H9 (cell line): ENCODE measurements around the gene PPP2R1A. TPM values are rescaled to one million over a fixed set of nuclear protein-coding genes. Genes with fewer than 3 reads are reported as not detected.

ENCODE experiments used
- DNase-seq: peaks from one replicate; pipeline ENCODE4 v3.0.0-alpha.2; 2017
- H2AFZ ChIP-seq: one replicate; pipeline ENCODE4 v1.6.1; 2013; ENCODE audit warnings: mild to moderate bottlenecking, low read length, control low read depth, moderate library complexity
- H2AK5ac ChIP-seq: 2 replicates; pipeline ENCODE4 v1.6.1; 2013; ENCODE audit warnings: low read length, control low read depth, mixed read lengths; ENCODE audit not compliant: insufficient read length
- H2BK120ac ChIP-seq: one replicate; pipeline ENCODE4 v1.6.1; 2013; ENCODE audit warnings: low read depth, mild to moderate bottlenecking, low read length, control low read depth, inconsistent platforms; ENCODE audit not compliant: poor library complexity, severe bottlenecking
- H2BK12ac ChIP-seq: 2 replicates; pipeline ENCODE4 v1.6.1; 2013; ENCODE audit warnings: low read length, control low read depth, mixed read lengths, low read depth; ENCODE audit not compliant: insufficient read length
- H2BK15ac ChIP-seq: 2 replicates; pipeline ENCODE4 v1.6.1; 2013; ENCODE audit warnings: low read depth, low read length, control low read depth
- H2BK20ac ChIP-seq: one replicate; pipeline ENCODE4 v1.6.1; 2013; ENCODE audit warnings: low read depth, mild to moderate bottlenecking, low read length, control low read depth, inconsistent platforms; ENCODE audit not compliant: poor library complexity, severe bottlenecking
- H2BK5ac ChIP-seq: 2 replicates; pipeline ENCODE4 v1.6.1; 2013; ENCODE audit warnings: low read length, control low read depth, mixed read lengths; ENCODE audit not compliant: insufficient read length
- H3K14ac ChIP-seq: 2 replicates; pipeline ENCODE4 v1.6.1; 2013; ENCODE audit warnings: low read length, control low read depth; ENCODE audit not compliant: insufficient read depth
- H3K18ac ChIP-seq: 2 replicates; pipeline ENCODE4 v1.6.1; 2013; ENCODE audit warnings: low read depth, mild to moderate bottlenecking, mixed read lengths, low read length, control low read depth; ENCODE audit not compliant: insufficient read length
- H3K23ac ChIP-seq: 2 replicates; pipeline ENCODE4 v1.6.1; 2013; ENCODE audit warnings: low read length, control low read depth, mixed read lengths, low read depth; ENCODE audit not compliant: insufficient read length
- H3K23me2 ChIP-seq: 2 replicates; pipeline ENCODE4 v1.6.1; 2013; ENCODE audit warnings: low read depth, mild to moderate bottlenecking, mixed read lengths, low read length, control low read depth; ENCODE audit not compliant: insufficient read length, poor library complexity, severe bottlenecking
- H3K27ac ChIP-seq: 2 replicates; pipeline ENCODE4 v1.5.1; 2013; ENCODE audit warnings: low read length, control low read depth, mixed read lengths, low read depth; ENCODE audit not compliant: insufficient read length
- H3K27me3 ChIP-seq: 2 replicates; pipeline ENCODE4 v1.6.1; 2013; ENCODE audit warnings: low read length, control low read depth, inconsistent platforms; ENCODE audit not compliant: insufficient read depth
- H3K4ac ChIP-seq: 2 replicates; pipeline ENCODE4 v1.6.1; 2013; ENCODE audit warnings: low read depth, mild to moderate bottlenecking, control low read depth, inconsistent platforms, low read length, moderate library complexity
- H3K4me1 ChIP-seq: 2 replicates; pipeline ENCODE4 v1.6.1; 2013; ENCODE audit warnings: low read length, control low read depth, inconsistent platforms; ENCODE audit not compliant: insufficient read depth
- H3K4me2 ChIP-seq: 2 replicates; pipeline ENCODE4 v1.6.1; 2013; ENCODE audit warnings: low read length, control low read depth, mixed read lengths; ENCODE audit not compliant: insufficient read length, insufficient read depth
- H3K56ac ChIP-seq: 2 replicates; pipeline ENCODE4 v1.6.1; 2013; ENCODE audit warnings: low read depth, mild to moderate bottlenecking, mixed read lengths, low read length, control low read depth; ENCODE audit not compliant: insufficient read length
- H3K79me1 ChIP-seq: 2 replicates; pipeline ENCODE4 v1.6.1; 2013; ENCODE audit warnings: low read depth, mild to moderate bottlenecking, moderate library complexity, low read length, control low read depth, inconsistent platforms; ENCODE audit not compliant: insufficient read depth, poor library complexity, severe bottlenecking
- H3K79me2 ChIP-seq: 2 replicates; pipeline ENCODE4 v1.6.1; 2013; ENCODE audit warnings: low read length, control low read depth, inconsistent platforms; ENCODE audit not compliant: insufficient read depth
- H3K9ac ChIP-seq: 2 replicates; pipeline ENCODE4 v1.6.1; 2013; ENCODE audit warnings: low read length, control low read depth, mixed read lengths; ENCODE audit not compliant: insufficient read length; ENCODE audit errors: extremely low read depth
- H3K9me3 ChIP-seq: one replicate; pipeline ENCODE4 v1.6.1; 2013; ENCODE audit warnings: low read depth, low read length, inconsistent platforms; ENCODE audit not compliant: control insufficient read depth
- H3T11ph ChIP-seq: one replicate; pipeline ENCODE4 v1.6.1; 2013; ENCODE audit warnings: mild to moderate bottlenecking, low read length, control low read depth, inconsistent platforms
- H4K20me1 ChIP-seq: one replicate; pipeline ENCODE4 v1.6.1; 2013; ENCODE audit not compliant: control insufficient read depth, insufficient read length, insufficient read depth
- H4K5ac ChIP-seq: 2 replicates; pipeline ENCODE4 v1.6.1; 2013; ENCODE audit warnings: low read depth, mild to moderate bottlenecking, mixed read lengths, low read length, control low read depth; ENCODE audit not compliant: insufficient read length
- H4K8ac ChIP-seq: replicated peaks from 2 replicates; pipeline ENCODE4 v1.6.1; 2013; ENCODE audit warnings: low read length, control low read depth, mixed read lengths, low read depth; ENCODE audit not compliant: insufficient read length
- H4K91ac ChIP-seq: 2 replicates; pipeline ENCODE4 v1.6.1; 2013; ENCODE audit warnings: low read depth, mild to moderate bottlenecking, moderate library complexity, mixed read lengths, low read length, control low read depth; ENCODE audit not compliant: insufficient read length
- H3K27ac Mint-ChIP-seq, 3 experiments: 2 replicates in 2 of 3; 3 replicates in 1 of 3; pipeline ENCODE4 v1.8.0; 2020 to 2021; ENCODE audit warnings: mixed read lengths in 3 of 3, mild to moderate bottlenecking in 1 of 3, moderate library complexity in 1 of 3
- H3K27me3 Mint-ChIP-seq: 2 replicates; pipeline ENCODE4 v1.8.0; 2021; ENCODE audit warnings: low read depth, mild to moderate bottlenecking, moderate library complexity, mixed read lengths
- H3K36me3 Mint-ChIP-seq, 3 experiments: 2 replicates in 2 of 3; 3 replicates in 1 of 3; pipeline ENCODE4 v1.8.0; 2020 to 2021; ENCODE audit warnings: low read depth in 3 of 3, mixed read lengths in 3 of 3; ENCODE audit not compliant: insufficient read depth in 1 of 3
- H3K4me1 Mint-ChIP-seq, 2 experiments: 2 replicates each; pipeline ENCODE4 v1.8.0; 2020; ENCODE audit warnings: mixed read lengths in 2 of 2
- H3K4me3 Mint-ChIP-seq, 2 experiments: 2 replicates in 1 of 2; 3 replicates in 1 of 2; pipeline ENCODE4 v1.8.0; 2020 to 2021; ENCODE audit warnings: mild to moderate bottlenecking in 2 of 2, mixed read lengths in 2 of 2, moderate library complexity in 1 of 2
- H3K9me3 Mint-ChIP-seq, 2 experiments: 2 replicates in 1 of 2; 3 replicates in 1 of 2; pipeline ENCODE4 v1.8.0; 2020; ENCODE audit warnings: mild to moderate bottlenecking in 2 of 2, mixed read lengths in 2 of 2, moderate library complexity in 1 of 2
- CTCF ChIP-seq: fragments of 200-600 bp; sonication (generic); conservative IDR thresholded peaks from 3 replicates; pipeline ENCODE4 v1.8.0; 2021; ENCODE audit warnings: antibody characterized with exemption, mild to moderate bottlenecking
- WGBS: extraction: QIAGEN DNeasy Blood & Tissue Kit; methylation state at CpG from one replicate; pipeline ENCODE4 v1.1.7; 2013; ENCODE audit warnings: missing lambda C conversion rate, low lambda C conversion rate, mixed read lengths; ENCODE audit not compliant: insufficient read length; ENCODE audit errors: extremely low coverage; 5-methylcytosine and 5-hydroxymethylcytosine counted together
- total RNA-seq: library from RNA; stranded (reverse); gene quantifications from 2 replicates; pipeline ENCODE4 v1.2.1, GENCODE V29; 2021

Gene PPP2R1A
- total RNA-seq, 1 experiment from 2014 or later: 432 TPM

GRCh38 chr19:52274191-52274590, 84.3 kb downstream of the PPP2R1A start:
- WGBS: no CpG with 5 or more reads among the region's 5 CpGs

More at GRCh38 chr19:52274191-52274590, 84.3 kb downstream of the PPP2R1A start:
- H2AK5ac ChIP-seq: no peak overlapping the region
- H2AFZ ChIP-seq: no peak overlapping the region
- H3K27ac Mint-ChIP-seq: 0 out of 7 replicates have a peak overlapping the region, but pooled peaks of 1 of the 3 experiments have one; percentile 36
- H2BK5ac ChIP-seq: no peak overlapping the region
- no peaks in the 10 kb centered on the region for H3K27me3 ChIP-seq
- no peak overlapping the region for H2BK15ac ChIP-seq
- H3K18ac ChIP-seq: no peak overlapping the region
- H3K14ac ChIP-seq: no peak overlapping the region
- H4K91ac ChIP-seq: no peak overlapping the region
- H3K27me3 Mint-ChIP-seq: no peaks in the 10 kb centered on the region
- no peaks in the 10 kb centered on the region for H3K4me1 ChIP-seq
- H2BK20ac ChIP-seq: no peak overlapping the region
- peaks cover 7 to 22% of the 10 kb centered on the region in 2 experiments for H3K9me3 Mint-ChIP-seq
- no peak overlapping the region for H3K4ac ChIP-seq
- no peak overlapping the region for H3K9ac ChIP-seq
- peaks cover 36 to 47% of the 10 kb centered on the region in 2 experiments for H3K4me1 Mint-ChIP-seq
- H2BK12ac ChIP-seq: no peak overlapping the region
- H3K27ac ChIP-seq: no peak overlapping the region
- peak overlapping the region in 1 of 2 experiments; percentile 7; a peak in 1 of 5 replicates for H3K4me3 Mint-ChIP-seq
- no peak for DNase-seq
- H3K23ac ChIP-seq: no peak overlapping the region
- no peaks in the 10 kb centered on the region for H4K20me1 ChIP-seq
- no peak overlapping the region for H4K8ac ChIP-seq
- H3K56ac ChIP-seq: no peak overlapping the region
- H3K79me1 ChIP-seq: peaks cover 26% of the 10 kb centered on the region
- H3K79me2 ChIP-seq: peaks cover 62% of the 10 kb centered on the region
- peaks cover 56 to 69% (median 62%) of the 10 kb centered on the region in 3 experiments for H3K36me3 Mint-ChIP-seq
- no peak overlapping the region for H3K4me2 ChIP-seq
- no peak overlapping the region for H4K5ac ChIP-seq
- H3K9me3 ChIP-seq: no peaks in the 10 kb centered on the region
- no peak overlapping the region for H3T11ph ChIP-seq
- H3K23me2 ChIP-seq: peaks cover 6% of the 10 kb centered on the region
- TF ChIP-seq CTCF: no peak
- no peak overlapping the region for H2BK120ac ChIP-seq
